22Rv1 (cell line): ENCODE measurements around the gene VPS11.

ENCODE experiments used
- ZFX ChIP-seq: fragments of 450-650 bp; IDR thresholded peaks from 2 replicates; pipeline ENCODE4 v1.6.1; 2017; ENCODE audit warnings: antibody characterized with exemption, borderline replicate concordance
- TF ChIP-seq, protein P1 (sequence below): fragments of 450-650 bp; IDR thresholded peaks from 2 replicates; pipeline ENCODE4 v1.5.1; 2017; ENCODE audit warnings: mild to moderate bottlenecking

DNA sequence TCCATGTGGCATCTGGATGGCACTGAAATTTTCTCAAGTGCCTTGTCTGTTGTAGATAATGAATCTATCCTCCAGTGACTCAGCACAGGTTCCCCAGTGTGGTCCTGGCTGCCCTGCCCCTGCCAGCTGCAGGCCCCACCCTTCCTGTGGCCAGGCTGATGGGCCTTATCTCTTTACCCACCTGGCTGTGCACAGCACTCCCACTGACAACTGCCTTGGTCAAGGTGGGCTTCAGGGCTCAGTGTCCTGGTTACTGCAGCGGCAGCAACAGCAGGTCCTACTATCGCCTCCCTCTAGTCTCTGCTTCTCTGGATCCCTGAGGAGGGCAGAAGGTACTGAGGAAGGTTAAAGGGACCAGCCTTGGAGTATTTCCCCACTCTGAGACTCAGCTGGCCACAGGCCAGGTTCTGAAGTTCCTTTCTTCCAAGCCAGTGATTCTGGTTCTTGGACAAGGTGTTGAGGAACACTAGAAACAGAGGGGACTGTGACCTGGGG lies 20.2 kb downstream of the VPS11 start:
- TF ChIP-seq, protein P1, sequence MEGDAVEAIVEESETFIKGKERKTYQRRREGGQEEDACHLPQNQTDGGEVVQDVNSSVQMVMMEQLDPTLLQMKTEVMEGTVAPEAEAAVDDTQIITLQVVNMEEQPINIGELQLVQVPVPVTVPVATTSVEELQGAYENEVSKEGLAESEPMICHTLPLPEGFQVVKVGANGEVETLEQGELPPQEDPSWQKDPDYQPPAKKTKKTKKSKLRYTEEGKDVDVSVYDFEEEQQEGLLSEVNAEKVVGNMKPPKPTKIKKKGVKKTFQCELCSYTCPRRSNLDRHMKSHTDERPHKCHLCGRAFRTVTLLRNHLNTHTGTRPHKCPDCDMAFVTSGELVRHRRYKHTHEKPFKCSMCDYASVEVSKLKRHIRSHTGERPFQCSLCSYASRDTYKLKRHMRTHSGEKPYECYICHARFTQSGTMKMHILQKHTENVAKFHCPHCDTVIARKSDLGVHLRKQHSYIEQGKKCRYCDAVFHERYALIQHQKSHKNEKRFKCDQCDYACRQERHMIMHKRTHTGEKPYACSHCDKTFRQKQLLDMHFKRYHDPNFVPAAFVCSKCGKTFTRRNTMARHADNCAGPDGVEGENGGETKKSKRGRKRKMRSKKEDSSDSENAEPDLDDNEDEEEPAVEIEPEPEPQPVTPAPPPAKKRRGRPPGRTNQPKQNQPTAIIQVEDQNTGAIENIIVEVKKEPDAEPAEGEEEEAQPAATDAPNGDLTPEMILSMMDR: no peak
- TF ChIP-seq ZFX: no peak
